HPDE6-E6E7 (cell line): ENCODE measurements around the gene OSTC.

ENCODE experiments used
- DNase-seq: peaks from one replicate; pipeline ENCODE4 v3.0.0; 2011; ENCODE audit warnings: missing footprints; ENCODE audit errors: extremely low spot score

OSTC gene

GRCh38 chr4:108650212-108651013 lies at the start of gene OSTC:
Gene OSTC, plus strand, starts transcription at chr4:108650599. Its CDS starts 57 bp downstream, at chr4:108650656.
- DNase-seq, result peak; percentile 89

- DNase-seq, result no peak
Observed at GRCh38 chr4:108601106-108601505, 49.3 kb upstream of the OSTC start.

GRCh38 chr4:108601532-108601931 lies 48.9 kb upstream of the OSTC start:
- no peak for DNase-seq

- DNase-seq, result no peak
Observed at GRCh38 chr4:108602163-108602562, 48.2 kb upstream of the OSTC start.

- DNase-seq, result no peak
Observed at GRCh38 chr4:108607079-108607815, 43.2 kb upstream of the OSTC start.

- no peak for DNase-seq
Observed at GRCh38 chr4:108611365-108611764, 39.0 kb upstream of the OSTC start.

- DNase-seq, result no peak
Observed at GRCh38 chr4:108612365-108612764, 38.0 kb upstream of the OSTC start.

GRCh38 chr4:108619372-108620100 lies 30.9 kb upstream of the OSTC start:
- DNase-seq, result no peak

- DNase-seq, result peak; percentile 89
Observed at GRCh38 chr4:108620101-108620932, 30.1 kb upstream of the OSTC start, which contains the start of gene RPL34. Gene RPL34, plus strand, starts transcription at chr4:108620576. Its CDS starts 1,384 bp downstream, at chr4:108621960.

- DNase-seq, result no peak
Observed at GRCh38 chr4:108620933-108621905, 29.2 kb upstream of the OSTC start.

- no peak for DNase-seq
Observed at GRCh38 chr4:108622022-108622421, 28.4 kb upstream of the OSTC start.

- DNase-seq, result no peak
Observed at GRCh38 chr4:108622828-108623227, 27.6 kb upstream of the OSTC start.

GRCh38 chr4:108624263-108625056 lies 25.9 kb upstream of the OSTC start:
- DNase-seq, result no peak

- DNase-seq, result no peak
Observed at GRCh38 chr4:108626056-108626455, 24.3 kb upstream of the OSTC start.

- DNase-seq, result no peak
Observed at GRCh38 chr4:108628411-108628810, 22.0 kb upstream of the OSTC start.

- DNase-seq, result no peak
Observed at GRCh38 chr4:108635070-108635655, 15.2 kb upstream of the OSTC start.

- DNase-seq, result no peak
Observed at GRCh38 chr4:108636246-108636645, 14.2 kb upstream of the OSTC start.

- DNase-seq, result no peak
Observed at GRCh38 chr4:108637856-108638255, 12.5 kb upstream of the OSTC start.

GRCh38 chr4:108644237-108644636 lies 6.2 kb upstream of the OSTC start:
- no peak for DNase-seq
